Endothelial cell (in vitro differentiated cells): Measurements from ENCODE around the gene ZNF362. TPM values are rescaled to one million over a fixed set of nuclear protein-coding genes. Genes with fewer than 3 reads are reported as not detected.
"Not testable (repeated sequence)": the region's sequence is repeated elsewhere in the genome, so short reads cannot be mapped to it uniquely, and the experiment has no call there.

Experiments used
- DNase-seq: peaks from one replicate; pipeline ENCODE4 v3.0.0; 2021; ENCODE audit warnings: low spot score
- H3K27ac Mint-ChIP-seq: one replicate; pipeline ENCODE4 v1.8.0; 2021; ENCODE audit warnings: mixed read lengths, inconsistent platforms; ENCODE audit not compliant: unreplicated experiment
- H3K27me3 Mint-ChIP-seq: one replicate; pipeline ENCODE4 v1.8.0; 2021; ENCODE audit warnings: mild to moderate bottlenecking, moderate library complexity, mixed read lengths, inconsistent platforms; ENCODE audit not compliant: unreplicated experiment
- H3K36me3 Mint-ChIP-seq: one replicate; pipeline ENCODE4 v1.8.0; 2021; ENCODE audit warnings: mild to moderate bottlenecking, low read depth, mixed read lengths, inconsistent platforms; ENCODE audit not compliant: unreplicated experiment
- H3K4me1 Mint-ChIP-seq: one replicate; pipeline ENCODE4 v1.8.0; 2021; ENCODE audit warnings: mild to moderate bottlenecking, mixed read lengths, inconsistent platforms; ENCODE audit not compliant: unreplicated experiment
- H3K4me3 Mint-ChIP-seq: one replicate; pipeline ENCODE4 v1.8.0; 2021; ENCODE audit warnings: mild to moderate bottlenecking, mixed read lengths, inconsistent platforms; ENCODE audit not compliant: unreplicated experiment
- H3K9me3 Mint-ChIP-seq: one replicate; pipeline ENCODE4 v1.8.0; 2021; ENCODE audit warnings: mixed read lengths, inconsistent platforms; ENCODE audit not compliant: unreplicated experiment
- CTCF ChIP-seq: fragments of 200-600 bp; sonication (generic); IDR thresholded peaks from one replicate; pipeline ENCODE4 v1.5.0; 2021; ENCODE audit warnings: antibody characterized with exemption; ENCODE audit not compliant: unreplicated experiment
- total RNA-seq: library from RNA; stranded (reverse); fragmentation: NEBNext Ultra II Directional; extraction: Animal tissue kit (Norgen Biotek cat#: 25700); gene quantifications from one replicate; pipeline ENCODE4 v1.2.1, GENCODE V29; 2021; ENCODE audit not compliant: unreplicated experiment

The ZNF362 gene
- total RNA-seq, 1 donor from 2014 or later, result 70.0 TPM

- Mint-ChIP-seq H3K27me3 (peaks cover 9% of the 10 kb centered on the region), H3K9me3 (no peaks in the 10 kb centered on the region), H3K27ac (no peak overlapping the region), H3K4me3 (no peak overlapping the region), H3K4me1 (peaks cover 19% of the 10 kb centered on the region), H3K36me3 (peaks cover 10% of the 10 kb centered on the region)
- no peak for TF ChIP-seq CTCF
- DNase-seq, result no peak
These were observed 49.7 kb downstream of the ZNF362 start for GRCh38 chr1:33305816-33306652.

GRCh38 chr1:33306653-33307493 is 50.6 kb downstream of the ZNF362 start:
- no peak for TF ChIP-seq CTCF
- H3K36me3 Mint-ChIP-seq, result peaks cover 7% of the 10 kb centered on the region
- H3K4me3 Mint-ChIP-seq, result no peak overlapping the region
- H3K4me1 Mint-ChIP-seq, result peaks cover 19% of the 10 kb centered on the region
- H3K9me3 Mint-ChIP-seq, result no peaks in the 10 kb centered on the region
- DNase-seq, result no peak
- H3K27ac Mint-ChIP-seq, result no peak overlapping the region
- peaks cover 10% of the 10 kb centered on the region for H3K27me3 Mint-ChIP-seq

GRCh38 chr1:33307494-33307864 is 51.2 kb downstream of the ZNF362 start:
- H3K27ac Mint-ChIP-seq, result no peak overlapping the region
- DNase-seq, result no peak
- peaks cover 4% of the 10 kb centered on the region for H3K36me3 Mint-ChIP-seq
- H3K27me3 Mint-ChIP-seq, result peaks cover 10% of the 10 kb centered on the region
- no peak overlapping the region for H3K4me3 Mint-ChIP-seq
- no peak for TF ChIP-seq CTCF
- H3K9me3 Mint-ChIP-seq, result no peaks in the 10 kb centered on the region
- peaks cover 14% of the 10 kb centered on the region for H3K4me1 Mint-ChIP-seq

- H3K27me3 Mint-ChIP-seq, H3K36me3 Mint-ChIP-seq, H3K9me3 Mint-ChIP-seq, DNase-seq, H3K4me3 Mint-ChIP-seq, H3K4me1 Mint-ChIP-seq, H3K27ac Mint-ChIP-seq: not testable (repeated sequence)
These were observed 53.1 kb downstream of the ZNF362 start for GRCh38 chr1:33309351-33309750.

- no peaks in the 10 kb centered on the region for H3K9me3 Mint-ChIP-seq
- no peak for DNase-seq
- no peak for TF ChIP-seq CTCF
- no peak overlapping the region for H3K4me3 Mint-ChIP-seq
- H3K36me3 Mint-ChIP-seq, result peaks cover 4% of the 10 kb centered on the region
- no peak overlapping the region for H3K27ac Mint-ChIP-seq
- no peaks in the 10 kb centered on the region for H3K4me1 Mint-ChIP-seq
- peaks cover 8% of the 10 kb centered on the region for H3K27me3 Mint-ChIP-seq
These were observed 54.4 kb downstream of the ZNF362 start for GRCh38 chr1:33310702-33311101.
